HL-60 (cell line): Measurements from ENCODE around the gene EIF1AD.

Experiments used
- DNase-seq, 2 experiments: peaks; one replicate each; pipeline ENCODE4 v3.0.0-alpha.2; 2010 to 2020; ENCODE audit warnings: low read depth in 1 of 2, low spot score in 1 of 2
- H3K27ac ChIP-seq: fragments of 250-450 bp; sonication (Bioruptor Pico); replicated peaks from 2 replicates; pipeline ENCODE4 v1.5.1; 2020; ENCODE audit warnings: mild to moderate bottlenecking, moderate library complexity
- H3K27me3 ChIP-seq: fragments of 250-450 bp; sonication (Bioruptor Pico); 2 replicates; pipeline ENCODE4 v1.5.1; 2021; ENCODE audit warnings: mild to moderate bottlenecking, moderate library complexity; ENCODE audit not compliant: insufficient read depth, poor library complexity, severe bottlenecking
- H3K4me3 ChIP-seq: replicated peaks from 2 replicates; pipeline ENCODE4 v1.5.1; 2011; ENCODE audit warnings: mild to moderate bottlenecking, control low read depth, low read length; ENCODE audit not compliant: insufficient read depth
- CTCF ChIP-seq: IDR thresholded peaks from one replicate; pipeline ENCODE4 v1.5.1; 2011; ENCODE audit warnings: low read length, control low read depth, inconsistent platforms; ENCODE audit not compliant: insufficient read depth
- GABPA ChIP-seq: IDR thresholded peaks from 2 replicates; pipeline ENCODE4 v1.6.1; 2012; ENCODE audit warnings: low read depth
- POLR2AphosphoS5 ChIP-seq: IDR thresholded peaks from 2 replicates; pipeline ENCODE4 v1.6.1; 2012; ENCODE audit warnings: low read depth
- REST ChIP-seq: IDR thresholded peaks from 2 replicates; pipeline ENCODE4 v1.6.1; 2012; ENCODE audit warnings: low read depth; ENCODE audit not compliant: insufficient replicate concordance
- SPI1 ChIP-seq: IDR thresholded peaks from 2 replicates; pipeline ENCODE4 v1.6.1; 2012; ENCODE audit warnings: low read depth, mild to moderate bottlenecking, borderline replicate concordance

EIF1AD gene

GRCh38 chr11:65958291-65958690 lies 43.7 kb downstream of the EIF1AD start:
- Histone ChIP-seq H3K4me3 (no peak overlapping the region), H3K27ac (no peak overlapping the region), H3K27me3 (no peaks in the 10 kb centered on the region)
- TF ChIP-seq GABPA (no peak), POLR2AphosphoS5 (no peak), CTCF (no peak), REST (no peak), SPI1 (no peak)
- no peak for DNase-seq

- no peaks in the 10 kb centered on the region for H3K27me3 ChIP-seq
- DNase-seq = no peak
- TF ChIP-seq POLR2AphosphoS5 = no peak
- TF ChIP-seq CTCF = no peak
- no peak for TF ChIP-seq GABPA
- no peak for TF ChIP-seq SPI1
- no peak for TF ChIP-seq REST
- no peak overlapping the region for H3K27ac ChIP-seq
- H3K4me3 ChIP-seq = no peak overlapping the region
These were observed 47.2 kb downstream of the EIF1AD start for GRCh38 chr11:65954771-65955170.

GRCh38 chr11:65953471-65953870 lies 48.5 kb downstream of the EIF1AD start:
- H3K27me3 ChIP-seq = no peaks in the 10 kb centered on the region
- H3K4me3 ChIP-seq = no peak overlapping the region
- TF ChIP-seq POLR2AphosphoS5 (no peak), SPI1 (no peak), CTCF (no peak), REST (no peak), GABPA (no peak)
- no peak for DNase-seq
- H3K27ac ChIP-seq = no peak overlapping the region
